IPS-20b (cell line): ENCODE measurements around the gene POLH.
"Not testable (repeated sequence)": the region's sequence is repeated elsewhere in the genome, so short reads cannot be mapped to it uniquely, and the experiment has no call there.

Experiments used
- H3K27ac ChIP-seq: one replicate; pipeline ENCODE4 v1.5.1; 2013; ENCODE audit warnings: low read length
- H3K27me3 ChIP-seq: 2 replicates; pipeline ENCODE4 v1.6.1; 2013; ENCODE audit warnings: mild to moderate bottlenecking, low read length, inconsistent platforms; ENCODE audit not compliant: insufficient read depth
- H3K36me3 ChIP-seq: 2 replicates; pipeline ENCODE4 v1.6.1; 2013; ENCODE audit warnings: low read depth, mild to moderate bottlenecking, inconsistent platforms, low read length, moderate library complexity; ENCODE audit not compliant: insufficient read depth
- H3K4me1 ChIP-seq: 2 replicates; pipeline ENCODE4 v1.6.1; 2013; ENCODE audit warnings: mild to moderate bottlenecking, control low read depth, inconsistent platforms, low read length, moderate library complexity; ENCODE audit not compliant: insufficient read depth
- H3K4me3 ChIP-seq: 2 replicates; pipeline ENCODE4 v1.5.1; 2013; ENCODE audit warnings: mild to moderate bottlenecking, low read length, inconsistent platforms
- H3K9ac ChIP-seq: 2 replicates; pipeline ENCODE4 v1.6.1; 2013; ENCODE audit warnings: low read depth, mild to moderate bottlenecking, inconsistent platforms, low read length, moderate library complexity
- H3K9me3 ChIP-seq: 2 replicates; pipeline ENCODE4 v1.6.1; 2013; ENCODE audit warnings: mild to moderate bottlenecking, low read depth, low read length, inconsistent platforms; ENCODE audit not compliant: insufficient read depth

POLH gene

DNA sequence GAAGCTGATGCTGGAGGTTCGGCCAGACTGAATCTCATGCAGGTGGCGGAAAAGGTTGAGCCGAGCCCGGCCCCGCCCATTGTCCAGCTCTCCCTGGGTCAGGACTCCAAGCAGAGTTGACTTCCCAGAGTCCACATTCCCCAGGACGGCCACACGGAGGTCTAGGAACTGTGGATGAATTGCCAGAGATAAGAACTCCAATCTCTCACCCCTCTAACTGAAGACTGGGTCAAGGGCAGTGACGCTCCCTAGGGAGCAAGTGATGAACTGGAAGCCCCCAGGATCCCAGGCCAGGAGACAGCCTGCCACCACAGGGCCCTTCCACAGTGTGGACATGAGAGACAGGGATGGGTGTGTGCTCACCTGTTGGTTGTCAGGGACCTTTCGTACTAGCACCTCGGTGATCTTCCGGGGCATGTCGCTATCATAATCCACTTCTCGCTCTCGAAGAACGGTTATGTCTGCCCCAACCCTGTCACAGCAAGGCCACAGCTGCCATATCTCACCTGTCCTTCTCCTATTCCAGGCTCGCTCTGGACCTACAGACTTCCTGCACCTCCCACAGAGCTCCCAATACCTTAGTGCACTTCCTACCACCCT lies 49.5 kb downstream of the POLH start:
- H3K4me3 ChIP-seq, result no peak overlapping the region
- no peaks in the 10 kb centered on the region for H3K27me3 ChIP-seq
- no peak overlapping the region for H3K27ac ChIP-seq
- peaks cover 3% of the 10 kb centered on the region; the same call in 1 of the 2 replicates for H3K4me1 ChIP-seq
- H3K9ac ChIP-seq, result no peak overlapping the region
- peaks cover 71% of the 10 kb centered on the region for H3K36me3 ChIP-seq
- H3K9me3 ChIP-seq, result no peaks in the 10 kb centered on the region

GRCh38 chr6:43627008-43627825 lies 51.2 kb downstream of the POLH start:
- H3K9ac ChIP-seq, result no peak overlapping the region
- peaks cover 3% of the 10 kb centered on the region; the same call in 1 of the 2 replicates for H3K4me1 ChIP-seq
- H3K27ac ChIP-seq, result no peak overlapping the region
- peaks cover 54% of the 10 kb centered on the region for H3K36me3 ChIP-seq
- no peak overlapping the region for H3K4me3 ChIP-seq
- no peaks in the 10 kb centered on the region for H3K9me3 ChIP-seq
- no peaks in the 10 kb centered on the region for H3K27me3 ChIP-seq

DNA sequence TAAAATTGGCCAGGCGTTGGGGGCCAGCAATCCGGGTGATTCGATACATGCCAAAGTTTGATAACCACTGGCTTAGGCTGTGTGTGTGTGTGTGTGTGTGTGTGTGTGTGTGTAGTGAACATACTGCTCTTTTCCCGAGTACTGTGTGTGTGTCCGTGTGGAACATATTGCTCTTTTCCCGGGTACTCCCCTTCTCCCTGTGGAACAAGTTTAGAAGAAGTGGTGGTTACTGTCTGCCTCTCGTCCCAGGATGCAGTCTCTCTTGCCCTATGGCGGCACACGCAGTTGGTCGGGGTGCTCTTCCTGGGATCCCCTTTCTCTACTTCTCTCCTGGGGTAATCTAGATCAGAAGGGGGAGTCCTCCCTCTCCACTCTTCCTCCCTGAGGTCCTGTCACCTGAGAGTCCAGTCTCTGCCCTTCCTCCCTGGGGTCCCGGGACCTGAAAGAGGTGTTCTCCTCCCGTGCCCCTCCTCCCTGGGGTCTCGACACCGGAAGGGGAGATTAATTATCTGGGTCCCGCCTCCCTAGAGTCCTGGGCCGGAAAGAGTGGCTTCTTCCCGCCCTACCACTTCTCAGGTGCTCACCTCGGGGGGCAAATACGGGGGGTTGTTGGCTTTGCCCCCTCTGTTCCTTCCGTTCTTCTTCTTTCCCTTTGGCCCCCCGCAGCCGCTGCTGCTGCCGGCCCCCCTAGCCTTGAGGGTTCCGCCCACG lies 52.6 kb downstream of the POLH start:
- Histone ChIP-seq H3K4me1 (peaks cover 3% of the 10 kb centered on the region; the same call in 1 of the 2 replicates), H3K4me3 (peak overlapping the region; percentile 75), H3K27me3 (no peaks in the 10 kb centered on the region), H3K9ac (peak overlapping the region; percentile 89), H3K36me3 (peaks cover 41% of the 10 kb centered on the region), H3K9me3 (no peaks in the 10 kb centered on the region), H3K27ac (peak overlapping the region; percentile 3)

DNA sequence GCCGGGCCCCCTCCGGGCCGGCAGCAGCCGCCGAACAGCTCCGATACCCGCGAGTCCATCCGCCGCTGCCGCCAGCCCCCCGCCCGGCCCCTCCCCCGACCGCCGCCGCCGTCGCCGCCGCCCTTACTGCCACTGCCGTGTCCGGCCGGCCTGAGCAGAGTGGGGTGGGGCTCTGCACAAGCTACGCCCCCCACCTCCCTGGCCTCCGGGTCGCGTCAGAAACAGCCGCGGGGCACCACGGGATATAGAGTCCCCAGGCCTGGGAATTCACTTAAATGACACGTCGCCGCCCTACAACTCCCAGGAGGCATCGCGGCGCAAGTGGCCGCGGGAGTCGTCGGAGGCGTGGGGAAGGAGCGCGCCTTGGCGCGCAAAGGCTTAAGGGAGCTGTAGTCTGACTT lies 53.1 kb downstream of the POLH start, which contains the start of gene GTPBP2:
GTPBP2 (minus strand) TSS at position 161 of the 401 bp plus-strand sequence; CDS start at position 59, 102 bp downstream.
- Histone ChIP-seq H3K36me3 (peaks cover 35% of the 10 kb centered on the region), H3K27ac (peak within 1 kb of the TSS; percentile 99), H3K9ac (peak within 1 kb of the TSS; percentile 97), H3K4me1 (peaks cover 3% of the 10 kb centered on the region; the same call in 1 of the 2 replicates), H3K9me3 (no peaks in the 10 kb centered on the region), H3K4me3 (peak within 1 kb of the TSS; percentile 90), H3K27me3 (no peaks in the 10 kb centered on the region)

DNA sequence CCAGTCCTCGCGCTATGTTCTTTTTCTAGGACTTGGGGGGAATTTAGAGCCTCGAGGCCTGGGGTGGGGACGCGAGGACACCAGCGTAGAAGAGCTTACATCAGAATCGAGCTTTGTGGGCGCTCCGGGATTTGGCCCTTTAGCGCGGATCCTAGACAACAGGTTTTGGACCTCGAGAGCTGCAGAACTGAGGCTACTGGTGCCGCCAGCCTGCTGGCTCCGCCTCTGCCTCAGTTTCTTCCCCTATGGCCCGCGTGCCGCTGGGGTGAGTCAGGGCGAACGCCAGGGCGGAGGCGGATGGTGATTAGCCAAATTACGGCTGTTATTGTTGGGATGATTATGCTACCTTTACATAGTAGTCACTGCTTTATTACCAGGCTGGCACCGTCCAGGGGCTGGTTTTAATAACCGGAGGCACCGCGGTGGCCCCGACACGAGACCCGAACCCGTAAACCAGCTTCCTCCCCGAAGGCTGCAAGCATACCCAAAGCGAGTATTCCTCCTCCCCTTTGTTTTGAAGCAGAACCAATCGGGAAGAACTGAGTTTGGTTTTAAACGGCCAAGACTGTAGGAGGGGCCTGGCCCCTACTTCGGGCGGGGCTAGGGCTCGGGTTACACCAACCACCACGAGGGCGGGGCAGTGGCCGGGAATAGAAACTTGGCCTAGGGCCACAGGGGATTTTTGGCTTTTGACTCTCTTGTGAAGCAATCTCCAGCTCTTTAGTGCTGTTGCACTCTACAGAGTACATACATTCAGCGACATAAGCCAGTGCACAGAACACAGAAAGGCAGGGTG lies 53.7 kb downstream of the POLH start:
- no peaks in the 10 kb centered on the region for H3K9me3 ChIP-seq
- H3K36me3 ChIP-seq, result peaks cover 29% of the 10 kb centered on the region
- peak overlapping the region; percentile 99 for H3K27ac ChIP-seq
- H3K4me3 ChIP-seq, result peak overlapping the region; percentile 90
- H3K27me3 ChIP-seq, result no peaks in the 10 kb centered on the region
- H3K9ac ChIP-seq, result peak overlapping the region; percentile 97
- H3K4me1 ChIP-seq, result peaks cover 3% of the 10 kb centered on the region; the same call in 1 of the 2 replicates

DNA sequence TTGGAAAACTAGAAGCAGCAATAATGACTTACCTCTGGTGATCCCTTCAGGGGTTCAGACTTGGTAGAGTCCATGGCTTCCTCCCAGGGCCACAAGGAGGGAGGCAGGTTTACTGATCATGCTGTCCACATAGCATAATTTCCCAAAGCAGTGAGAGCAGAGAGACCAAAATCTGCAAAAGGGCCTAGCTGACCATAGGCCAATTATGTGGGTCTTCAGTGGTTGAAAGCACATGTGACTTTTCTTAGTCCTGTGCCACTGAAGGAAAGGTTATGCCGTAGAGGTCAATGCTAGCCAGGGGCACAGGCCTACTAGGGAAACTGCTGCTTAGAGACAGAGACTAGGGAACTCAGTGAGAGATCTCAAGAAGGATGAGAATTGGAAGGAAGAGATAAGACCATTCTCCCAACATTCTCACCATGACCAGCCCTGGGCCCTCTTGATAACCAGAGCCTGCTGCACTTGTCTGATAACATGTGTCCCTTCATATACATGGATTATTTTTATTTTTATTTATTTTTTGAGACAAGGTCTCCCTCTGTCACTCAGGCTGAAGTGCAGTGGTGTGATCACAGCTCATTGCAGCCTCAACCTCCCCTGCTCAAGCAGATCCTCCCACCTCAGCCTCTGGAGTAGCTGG lies 55.1 kb downstream of the POLH start:
- Histone ChIP-seq H3K4me3 (no peak overlapping the region), H3K9ac (no peak overlapping the region), H3K9me3 (no peaks in the 10 kb centered on the region), H3K27ac (no peak overlapping the region), H3K4me1 (peaks cover 3% of the 10 kb centered on the region; the same call in 1 of the 2 replicates), H3K36me3 (peaks cover 15% of the 10 kb centered on the region), H3K27me3 (no peaks in the 10 kb centered on the region)

DNA sequence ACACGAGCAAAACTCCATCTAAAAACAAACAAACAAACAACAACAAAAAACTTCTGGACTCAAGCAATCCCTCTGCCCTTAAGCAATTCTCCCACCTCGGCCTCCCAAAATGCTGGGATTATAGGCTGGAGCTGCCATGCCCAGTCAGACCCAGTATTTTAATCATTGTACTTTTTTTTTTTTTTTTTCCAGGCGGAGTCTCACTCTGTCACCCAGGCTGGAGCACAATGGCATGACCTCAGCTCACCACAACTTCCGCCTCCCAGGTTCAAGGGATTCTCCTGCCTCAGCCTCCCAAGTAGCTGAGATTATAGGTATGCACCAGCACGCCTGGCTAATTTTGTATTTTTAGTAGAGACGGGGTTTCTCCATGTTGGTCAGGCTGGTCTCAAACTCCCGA lies 57.0 kb downstream of the POLH start:
- H3K4me1 ChIP-seq, H3K27me3 ChIP-seq, H3K9me3 ChIP-seq, H3K27ac ChIP-seq, H3K9ac ChIP-seq, H3K4me3 ChIP-seq: not testable (repeated sequence)
- H3K36me3 ChIP-seq, result peaks cover 11% of the 10 kb centered on the region; the same call in 1 of the 2 replicates

DNA sequence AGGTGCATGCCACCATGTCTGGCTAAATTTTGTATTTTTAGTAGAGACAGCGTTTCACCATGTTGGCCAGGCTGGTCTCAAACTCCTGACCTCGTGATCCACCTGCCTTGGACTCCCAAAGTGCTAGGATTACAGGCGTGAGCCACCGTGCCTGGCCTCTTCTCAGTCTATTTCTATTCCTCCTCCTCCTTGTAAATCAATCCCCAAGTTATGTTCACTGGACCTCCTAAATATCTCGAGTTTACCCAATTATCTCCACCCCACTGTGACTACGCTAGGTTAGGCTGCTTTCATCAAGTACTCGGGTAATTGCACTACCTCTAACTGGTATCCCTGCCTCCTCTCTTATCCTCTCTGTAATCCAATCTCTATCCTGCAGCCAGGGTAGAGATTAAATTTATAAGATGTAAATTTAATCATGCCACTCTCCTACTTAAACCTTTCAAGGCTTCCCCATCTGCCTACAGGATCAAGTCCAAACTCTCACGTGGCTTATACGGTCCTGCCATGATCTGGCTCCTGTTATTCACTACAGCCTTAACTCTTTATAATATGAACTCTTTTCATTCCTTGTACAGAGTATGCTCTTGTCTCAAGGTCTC lies 58.8 kb downstream of the POLH start:
- peak overlapping the region; percentile 92; the same call in 1 of the 2 replicates for H3K9ac ChIP-seq
- H3K4me3 ChIP-seq, result peak overlapping the region; percentile 96; the same call in 1 of the 2 replicates

GRCh38 chr6:43635387-43636307 lies 59.7 kb downstream of the POLH start, which contains the start of gene MAD2L1BP:
Gene MAD2L1BP, plus strand, starts transcription at chr6:43635840. Its CDS starts 36 bp downstream, at chr6:43635876.
- Histone ChIP-seq H3K36me3 (peaks cover 33% of the 10 kb centered on the region), H3K4me3 (peak within 1 kb of the TSS; percentile 96), H3K9ac (peak within 1 kb of the TSS; percentile 92), H3K4me1 (peaks cover 2% of the 10 kb centered on the region; the same call in 1 of the 2 replicates), H3K9me3 (no peaks in the 10 kb centered on the region), H3K27me3 (no peaks in the 10 kb centered on the region), H3K27ac (peak within 1 kb of the TSS; percentile 22)

More for the DNA sequence above, 58.8 kb downstream of the POLH start:
- peaks cover 25% of the 10 kb centered on the region for H3K36me3 ChIP-seq
- H3K4me1 ChIP-seq, result peaks cover 5% of the 10 kb centered on the region
- H3K27me3 ChIP-seq, result no peaks in the 10 kb centered on the region
- H3K27ac ChIP-seq, result no peak overlapping the region
- no peaks in the 10 kb centered on the region for H3K9me3 ChIP-seq
